AG08395 (cell line): Measurements from ENCODE around the gene TRMT61B.

Source experiments
- DNase-seq: peaks from one replicate; pipeline ENCODE4 v3.0.0; 2012; ENCODE audit warnings: mixed read lengths, low spot score

TRMT61B gene

DNA sequence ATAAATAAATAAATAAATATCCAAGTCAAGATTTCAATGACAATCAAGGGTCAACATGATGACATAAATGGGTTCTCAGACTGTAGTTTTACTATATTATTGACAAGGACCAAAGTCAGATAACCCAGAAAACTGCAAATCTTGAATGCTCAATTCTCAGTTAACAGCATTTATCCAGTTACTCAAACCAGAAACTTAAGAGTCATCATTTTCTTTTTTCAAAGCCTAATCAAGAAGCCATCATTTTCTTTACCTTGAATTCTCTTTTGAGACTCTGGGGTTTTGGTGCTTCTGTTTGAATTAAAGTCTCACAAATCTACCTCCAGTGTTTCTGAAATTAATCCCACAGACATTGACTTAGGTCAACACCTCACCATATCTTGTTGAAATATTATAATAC lies 14.1 kb downstream of the TRMT61B start:
- no peak for DNase-seq

DNA sequence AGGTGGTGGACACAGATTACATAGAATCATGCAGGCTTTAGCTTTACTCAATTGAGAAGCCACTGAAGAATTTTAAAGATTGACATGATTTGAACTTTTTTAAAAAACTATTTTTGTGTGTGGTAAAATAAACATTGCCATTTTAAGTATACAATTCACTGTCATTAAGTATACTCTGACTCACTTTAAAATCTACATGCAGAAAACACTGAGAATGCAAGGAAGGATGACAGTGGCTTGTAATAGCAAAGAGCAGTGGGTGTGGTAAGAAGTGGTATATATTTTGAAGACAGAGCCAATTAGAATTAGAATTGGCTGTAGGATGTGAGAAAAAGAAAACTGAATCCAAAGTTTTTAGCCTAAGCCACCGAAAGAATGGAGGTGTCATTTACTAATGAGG lies 14.9 kb downstream of the TRMT61B start:
- no peak for DNase-seq

DNA sequence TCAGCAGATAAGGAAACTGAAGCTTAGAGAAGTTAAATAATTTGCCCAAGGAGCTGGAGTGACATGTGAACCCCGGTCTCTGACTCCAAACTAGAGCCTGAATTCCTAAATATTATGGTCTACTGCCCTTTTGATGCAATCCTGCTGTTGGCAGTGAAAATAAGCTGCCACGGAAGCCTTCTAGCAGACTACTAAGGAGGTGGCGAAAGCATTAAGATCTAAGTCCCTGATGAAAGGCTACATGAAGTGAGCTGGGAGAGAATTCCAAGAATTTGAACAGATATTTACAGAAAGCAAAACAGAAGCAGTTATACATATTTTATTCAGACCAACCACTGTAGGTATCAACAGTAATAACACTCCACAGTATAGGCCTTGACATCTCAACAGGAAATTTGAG lies 28.1 kb downstream of the TRMT61B start:
- no peak for DNase-seq

DNA sequence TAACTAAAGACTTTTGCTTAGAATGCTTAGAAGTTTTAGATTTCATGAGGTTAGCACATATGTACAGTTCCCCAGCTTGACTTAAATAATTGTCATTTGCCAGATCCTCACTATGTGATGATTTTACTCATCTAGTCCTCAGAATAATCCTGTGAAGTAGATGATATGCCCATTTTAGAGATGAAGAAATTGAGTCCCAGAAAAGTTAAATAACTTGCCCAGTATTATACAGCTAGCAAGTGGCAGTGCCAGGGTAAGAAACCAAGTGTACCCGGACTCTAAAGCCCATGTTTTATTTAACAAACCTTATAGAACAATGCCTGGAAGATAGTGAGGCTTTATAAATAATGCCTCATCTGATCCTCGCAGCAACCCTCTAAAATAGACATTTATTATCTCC lies 31.1 kb downstream of the TRMT61B start:
- no peak for DNase-seq

DNA sequence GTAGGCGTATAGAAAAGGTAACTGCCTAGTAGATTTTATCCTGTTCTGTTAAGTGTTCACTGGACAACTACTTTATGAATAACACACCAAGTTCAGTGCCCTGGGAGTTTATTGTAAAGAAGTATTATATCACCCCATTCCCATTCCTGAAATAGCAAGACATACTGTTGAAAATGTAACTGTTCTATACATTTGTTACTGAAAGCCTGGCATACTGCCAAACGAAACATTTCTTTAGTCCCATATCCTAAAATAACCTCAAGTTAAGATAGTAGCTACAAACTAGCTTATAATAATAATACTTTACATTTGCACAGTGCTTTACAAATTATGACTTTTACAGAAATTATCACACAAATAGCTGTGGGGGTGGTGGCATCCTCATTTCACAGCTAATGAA lies 34.3 kb downstream of the TRMT61B start:
- DNase-seq = no peak

DNA sequence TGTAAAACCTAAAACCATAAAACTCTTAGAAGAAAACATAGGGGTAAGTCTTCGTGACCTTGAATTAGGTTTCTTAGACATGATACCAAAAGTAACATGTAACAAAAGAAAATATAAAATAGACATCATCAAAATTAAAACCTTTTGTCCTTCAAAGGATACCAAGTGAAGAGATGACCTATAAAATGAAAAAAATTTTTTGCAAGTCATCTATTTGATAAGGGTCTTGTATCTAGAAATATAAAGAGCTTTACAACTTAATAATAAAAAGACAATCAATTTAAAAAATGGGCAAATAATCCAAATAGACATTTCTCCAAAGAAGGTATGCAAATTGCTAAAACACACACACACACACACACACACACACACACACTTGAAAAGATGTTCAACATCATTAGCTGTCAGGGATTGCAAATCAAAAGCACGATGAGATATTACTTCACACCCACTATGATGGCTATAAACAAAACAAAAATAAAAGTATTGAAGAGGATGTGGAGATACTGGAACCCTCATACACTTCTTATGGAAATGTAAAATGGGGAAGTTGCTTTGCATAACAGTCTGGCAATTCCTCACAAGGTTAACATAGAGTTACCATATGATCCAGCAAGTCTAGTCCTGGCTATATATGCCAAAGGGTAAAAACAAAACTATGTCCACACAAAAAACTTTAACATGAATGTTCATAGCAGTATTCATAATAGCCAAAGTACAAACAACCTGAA lies 36.2 kb downstream of the TRMT61B start:
- DNase-seq = no peak

DNA sequence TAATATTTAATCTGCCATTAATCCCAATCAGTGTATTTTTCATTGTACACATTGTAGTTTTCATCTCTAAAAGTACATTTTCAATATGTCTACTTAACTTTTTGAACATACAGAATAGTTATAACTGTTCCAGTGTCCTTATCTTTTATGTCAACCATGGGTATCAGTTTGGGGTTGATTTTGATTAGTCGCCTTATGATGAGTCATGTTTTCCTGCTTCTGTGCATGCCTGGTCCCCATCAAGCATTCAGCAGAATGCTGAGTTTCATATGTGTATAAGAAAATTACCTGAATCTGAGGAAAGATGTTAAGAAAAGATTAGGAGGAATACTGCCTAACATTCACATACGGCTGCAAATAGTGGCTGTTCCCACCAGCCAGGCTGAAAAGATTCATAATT lies 41.7 kb downstream of the TRMT61B start:
- DNase-seq = no peak

DNA sequence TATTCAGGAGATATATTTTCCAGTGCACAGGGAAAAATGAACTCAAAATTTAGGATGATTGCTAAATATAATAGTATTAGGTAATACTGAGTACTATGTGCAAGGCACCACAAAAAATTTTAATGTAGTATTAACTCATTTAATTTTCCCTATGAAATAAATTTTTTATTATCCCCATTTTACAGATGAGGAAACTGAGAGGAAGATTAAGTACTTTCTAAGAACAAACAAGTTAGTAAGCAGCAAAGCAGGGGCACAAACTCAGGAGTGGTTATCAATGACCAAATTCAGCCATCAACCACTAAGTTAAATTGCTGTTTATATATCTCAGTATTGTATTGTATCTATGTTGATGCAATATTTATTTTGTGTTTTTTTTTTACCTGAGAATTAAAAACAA lies 45.2 kb downstream of the TRMT61B start:
- no peak for DNase-seq

DNA sequence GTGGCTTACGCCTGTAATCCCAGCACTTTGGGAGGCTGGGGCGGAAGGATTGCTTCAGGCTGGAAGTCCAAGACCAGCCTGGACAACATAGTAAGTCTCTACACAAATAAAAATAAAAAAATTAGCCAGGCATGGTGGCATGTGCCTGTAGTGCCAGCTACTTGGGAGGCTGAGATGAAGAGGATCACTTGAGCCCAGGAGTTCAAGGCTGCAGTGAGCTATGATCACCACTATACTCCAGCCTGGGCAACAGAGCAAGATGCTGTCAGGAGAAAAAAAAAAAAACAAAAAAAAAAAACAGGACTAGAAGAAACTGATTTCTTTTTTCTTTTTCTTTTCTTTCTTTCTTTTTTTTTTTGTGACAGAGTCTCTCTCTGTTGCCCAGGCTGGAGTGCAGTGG lies 45.9 kb downstream of the TRMT61B start:
- no peak for DNase-seq

DNA sequence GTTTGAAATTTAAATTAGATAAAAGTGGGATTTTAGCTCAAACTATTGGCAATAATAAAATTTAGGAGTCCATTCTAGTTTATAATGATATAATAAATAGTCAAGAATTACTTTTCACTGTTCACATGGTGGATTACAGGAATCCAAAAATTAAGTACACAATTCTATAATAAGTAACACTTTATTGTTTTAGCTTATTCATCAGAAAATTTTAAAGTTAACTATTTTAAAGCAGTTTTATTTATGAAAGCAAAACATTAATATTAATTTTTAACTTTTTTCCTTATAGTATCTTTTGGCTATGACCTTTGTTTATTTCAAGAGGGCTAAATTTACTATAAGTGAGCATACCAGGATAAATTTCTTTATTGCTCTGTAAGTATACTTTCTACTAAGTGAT lies 48.1 kb downstream of the TRMT61B start:
- DNase-seq = no peak

DNA sequence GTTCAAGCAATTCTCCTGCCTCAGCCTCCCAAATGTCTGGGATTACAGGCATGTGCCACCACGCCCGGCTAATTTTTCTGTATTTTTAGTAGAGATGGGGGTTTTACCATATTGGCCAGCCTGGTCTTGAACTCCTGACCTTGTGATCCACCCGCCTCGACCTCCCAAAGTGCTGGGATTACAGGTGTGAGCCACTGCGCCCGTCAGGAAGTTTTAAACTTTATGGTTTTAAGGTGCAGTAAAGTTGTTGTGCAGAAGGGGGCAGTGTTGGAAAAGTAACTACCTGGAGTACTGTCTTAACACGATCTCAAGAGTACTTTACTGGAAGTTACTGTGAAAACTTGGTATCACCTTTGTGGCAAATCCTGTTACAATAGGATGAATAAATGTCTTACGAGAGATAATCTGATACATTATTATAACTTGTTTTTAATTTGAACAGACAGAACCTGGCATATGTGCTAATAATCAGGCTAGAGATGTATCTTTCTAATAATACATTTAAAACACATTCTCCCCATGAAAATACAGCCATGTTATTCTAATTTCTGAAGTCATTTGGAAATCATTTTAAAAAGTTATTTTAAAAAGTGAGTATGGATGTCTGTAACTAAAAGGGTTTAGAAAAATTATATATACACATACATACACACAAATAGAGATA lies 48.7 kb downstream of the TRMT61B start:
- peak; percentile 56 for DNase-seq

DNA sequence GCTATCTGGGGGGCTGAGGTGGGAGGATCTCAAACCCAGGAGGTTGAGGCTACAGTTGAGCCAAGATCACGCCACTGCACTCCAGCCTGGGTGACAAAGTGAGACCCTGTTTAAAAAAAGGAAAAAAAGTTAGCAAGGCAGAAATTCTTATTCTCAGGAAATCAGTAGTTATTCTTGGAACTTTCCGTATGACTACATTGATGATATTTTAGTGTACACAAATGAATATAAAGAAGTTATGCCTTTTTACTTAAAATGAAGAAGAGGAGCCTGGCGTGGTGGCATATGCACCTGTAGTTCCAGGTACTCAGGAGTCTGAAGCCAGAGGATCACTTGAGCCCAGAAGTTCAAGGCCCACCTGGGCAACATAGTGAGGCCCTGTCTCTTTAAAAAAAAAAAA lies 52.1 kb downstream of the TRMT61B start:
- no peak for DNase-seq

DNA sequence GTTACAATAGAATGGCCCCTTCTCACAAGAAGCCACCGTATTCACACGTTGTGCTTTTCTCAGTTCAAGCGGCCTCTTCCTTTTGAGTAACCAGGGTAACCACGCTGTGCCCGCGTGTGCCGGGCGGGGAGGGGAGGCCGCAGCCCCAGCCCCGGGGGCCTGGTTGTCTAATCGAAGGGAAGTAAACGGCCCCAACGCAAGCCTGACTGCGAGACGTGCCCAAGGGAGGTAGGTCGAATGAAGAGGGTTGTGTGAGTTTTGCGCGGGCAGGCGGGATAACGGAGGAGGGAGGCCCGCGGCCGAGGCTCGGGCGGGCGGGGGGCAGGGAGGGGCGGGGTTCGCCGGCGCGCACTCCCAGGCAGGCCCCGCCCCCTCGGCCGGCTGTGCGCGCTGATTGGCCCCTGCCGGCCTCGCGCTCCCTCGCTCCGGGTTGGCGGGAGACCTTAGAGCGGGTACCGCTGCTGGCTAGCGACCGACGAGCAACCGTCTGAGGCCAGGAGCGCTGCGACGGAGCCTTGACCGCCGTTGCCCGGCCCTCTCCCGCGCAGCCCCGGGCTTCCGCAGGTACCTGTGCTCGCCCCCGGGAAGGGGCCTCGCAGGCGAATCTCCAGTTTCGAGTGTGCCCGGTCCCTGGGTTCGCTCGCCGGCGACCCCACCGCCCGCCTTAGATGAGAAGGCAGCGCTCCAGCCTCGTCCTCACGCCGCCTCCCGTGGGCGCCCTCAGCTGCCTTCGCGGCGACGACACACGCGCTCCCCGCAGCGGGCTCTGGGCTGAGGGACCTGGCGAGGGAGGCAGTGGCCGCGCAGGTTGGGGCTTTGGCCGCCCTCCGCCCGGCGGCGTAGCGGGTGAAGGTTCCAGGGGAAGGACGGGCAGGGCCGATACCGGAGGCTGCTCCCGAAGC lies 59.5 kb downstream of the TRMT61B start, which contains the start of gene SPDYA:
TSS of gene SPDYA (plus strand) at position 451 of the 902 bp plus-strand sequence. CDS start 5,181 bp downstream, outside the sequence.
- DNase-seq = peak; percentile 75

DNA sequence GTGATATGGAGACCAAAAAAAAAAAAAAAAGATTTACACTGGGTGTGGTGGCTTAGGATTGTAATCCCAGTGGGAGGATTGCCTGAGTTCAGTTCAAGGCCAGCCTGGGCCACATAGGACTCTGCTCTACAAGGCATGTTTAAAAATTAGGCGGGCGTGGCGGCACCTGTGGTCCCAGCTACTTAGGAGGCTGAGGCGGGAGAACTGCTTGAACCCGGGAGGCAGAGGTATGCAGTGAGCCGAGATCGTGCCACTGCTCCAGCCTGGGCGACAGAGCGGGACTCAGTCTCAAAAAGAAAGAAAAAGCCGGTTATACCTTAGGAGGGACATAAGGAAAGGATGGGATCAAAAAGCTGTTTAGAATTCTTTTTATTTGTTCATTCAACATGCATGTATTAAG lies 60.2 kb downstream of the TRMT61B start:
- DNase-seq = no peak

DNA sequence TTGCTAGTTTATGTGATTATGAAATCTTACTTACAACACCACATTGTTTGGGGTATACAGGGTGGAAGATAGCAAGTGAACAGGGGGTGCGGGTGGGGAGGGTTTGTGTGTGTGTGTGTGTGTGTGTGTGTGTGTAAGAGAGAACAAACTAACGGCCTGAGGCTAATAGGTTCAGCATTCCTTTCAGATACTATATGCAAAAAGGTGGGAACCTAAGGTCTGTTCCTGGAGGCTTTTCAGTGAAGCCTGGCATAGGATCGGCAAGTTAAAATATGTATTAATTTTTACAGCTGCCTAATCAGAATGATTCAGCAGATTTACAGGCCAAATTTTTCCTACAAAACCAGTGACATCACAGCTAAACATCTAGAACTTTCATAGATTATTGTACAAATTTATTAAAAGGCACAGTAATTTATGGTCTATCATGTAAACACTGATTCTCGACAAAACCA lies 67.1 kb downstream of the TRMT61B start:
- no peak for DNase-seq

DNA sequence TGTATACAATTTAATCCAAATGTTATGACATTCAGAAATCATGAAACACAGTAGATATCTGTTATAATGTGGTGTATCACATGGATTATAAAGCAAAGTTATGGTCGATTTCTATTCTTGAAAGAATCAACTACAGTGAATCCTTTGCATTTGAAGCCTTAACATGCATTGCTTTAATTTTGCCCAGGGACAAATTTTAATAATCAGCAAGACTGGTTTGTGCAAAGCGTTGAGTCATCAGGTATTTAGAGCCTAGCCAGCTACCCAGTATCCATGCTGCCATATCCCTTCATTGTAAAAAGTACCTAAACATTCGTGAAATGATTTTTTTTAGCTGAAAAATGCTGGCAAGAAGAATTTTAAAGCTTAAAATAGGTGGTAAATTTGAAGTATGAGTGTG lies 68.4 kb downstream of the TRMT61B start:
- DNase-seq = peak; percentile 12
